ENCODE data around the gene GMPPA.

The GMPPA gene

GRCh38 chr2:219510512-219511135 is 11.9 kb downstream of the GMPPA start:
- in situ Hi-C loops (cut with HindIII; ENCODE audit: low pct_ligation_motif_present, low sequenced_read_pairs), result no loop called here
- Histone ChIP-seq H3K27me3 (replicated peaks) (peaks cover 51% of the 10 kb centered on the region), H3K36me3 (replicated peaks) (peaks cover 8% of the 10 kb centered on the region), H3K4me3 (ENCODE audit: low read depth, low read length) (no peak overlapping the region), H3K27ac (no peak overlapping the region)
- TF ChIP-seq CTCF (IDR thresholded peaks at IDR 0.05; ENCODE audit: low read depth, low read length, missing control alignments), result no peak
- DNase-seq, result no peak

GRCh38 chr2:219511547-219512325 is 13.0 kb downstream of the GMPPA start:
- Histone ChIP-seq H3K36me3 (replicated peaks) (no peaks in the 10 kb centered on the region), H3K27me3 (replicated peaks) (peaks cover 59% of the 10 kb centered on the region), H3K4me3 (ENCODE audit: low read depth, low read length) (no peak overlapping the region), H3K27ac (no peak overlapping the region)
- no peak for TF ChIP-seq CTCF (IDR thresholded peaks at IDR 0.05; ENCODE audit: low read depth, low read length, missing control alignments)
- in situ Hi-C loops (cut with HindIII; ENCODE audit: low pct_ligation_motif_present, low sequenced_read_pairs), result no loop called here
- DNase-seq, result no peak

GRCh38 chr2:219512524-219513216 is 14.0 kb downstream of the GMPPA start:
- H3K4me3 ChIP-seq (ENCODE audit: low read depth, low read length), result no peak overlapping the region
- no peak overlapping the region for H3K27ac ChIP-seq
- peaks cover 64% of the 10 kb centered on the region for H3K27me3 ChIP-seq (replicated peaks)
- no peak for DNase-seq
- in situ Hi-C loops (cut with HindIII; ENCODE audit: low pct_ligation_motif_present, low sequenced_read_pairs), result no loop called here
- no peak for TF ChIP-seq CTCF (IDR thresholded peaks at IDR 0.05; ENCODE audit: low read depth, low read length, missing control alignments)
- no peaks in the 10 kb centered on the region for H3K36me3 ChIP-seq (replicated peaks)

- TF ChIP-seq CTCF (IDR thresholded peaks at IDR 0.05; ENCODE audit: low read depth, low read length, missing control alignments), result no peak
- Histone ChIP-seq H3K27ac (no peak overlapping the region), H3K27me3 (replicated peaks) (peaks cover 71% of the 10 kb centered on the region), H3K36me3 (replicated peaks) (no peaks in the 10 kb centered on the region), H3K4me3 (ENCODE audit: low read depth, low read length) (no peak overlapping the region)
- DNase-seq, result no peak
- in situ Hi-C loops (cut with HindIII; ENCODE audit: low pct_ligation_motif_present, low sequenced_read_pairs), result no loop called here
Measured at GRCh38 chr2:219513787-219514186, 15.1 kb downstream of the GMPPA start.

GRCh38 chr2:219514196-219514761 is 15.6 kb downstream of the GMPPA start, which contains the start of gene ASIC4:
Gene ASIC4, plus strand, starts transcription at chr2:219514482. Its CDS starts 243 bp downstream, at chr2:219514725.
- DNase-seq, result no peak
- no peaks in the 10 kb centered on the region for H3K36me3 ChIP-seq (replicated peaks)
- in situ Hi-C loops (cut with HindIII; ENCODE audit: low pct_ligation_motif_present, low sequenced_read_pairs), result no loop called here
- no peak for TF ChIP-seq CTCF (IDR thresholded peaks at IDR 0.05; ENCODE audit: low read depth, low read length, missing control alignments)
- no peak within 1 kb of the TSS for H3K4me3 ChIP-seq (ENCODE audit: low read depth, low read length)
- peaks cover 71% of the 10 kb centered on the region for H3K27me3 ChIP-seq (replicated peaks)
- H3K27ac ChIP-seq, result no peak within 1 kb of the TSS

Data from brain microvascular endothelial cell (primary cell).